Prostate gland (tissue), 2 donors: ENCODE measurements around the gene PKP3.

Experiments
- POLR2A ChIP-seq: fragments of 450-650 bp; IDR thresholded peaks from one replicate; pipeline ENCODE4 v1.6.1; 2016; ENCODE audit warnings: antibody characterized with exemption, mild to moderate bottlenecking
- TF ChIP-seq, protein P1 (sequence below), 4 experiments: fragments of 200-600 bp in 2 of 4; fragments of 450-650 bp in 2 of 4; sonication (generic) in 2 of 4; IDR thresholded peaks; 1 replicate in 3 of 4; 2 replicates in 1 of 4; pipeline ENCODE4 v1.5.1; 2016 to 2019; ENCODE audit warnings: antibody characterized with exemption in 4 of 4, mild to moderate bottlenecking in 2 of 4, moderate library complexity in 2 of 4

DNA sequence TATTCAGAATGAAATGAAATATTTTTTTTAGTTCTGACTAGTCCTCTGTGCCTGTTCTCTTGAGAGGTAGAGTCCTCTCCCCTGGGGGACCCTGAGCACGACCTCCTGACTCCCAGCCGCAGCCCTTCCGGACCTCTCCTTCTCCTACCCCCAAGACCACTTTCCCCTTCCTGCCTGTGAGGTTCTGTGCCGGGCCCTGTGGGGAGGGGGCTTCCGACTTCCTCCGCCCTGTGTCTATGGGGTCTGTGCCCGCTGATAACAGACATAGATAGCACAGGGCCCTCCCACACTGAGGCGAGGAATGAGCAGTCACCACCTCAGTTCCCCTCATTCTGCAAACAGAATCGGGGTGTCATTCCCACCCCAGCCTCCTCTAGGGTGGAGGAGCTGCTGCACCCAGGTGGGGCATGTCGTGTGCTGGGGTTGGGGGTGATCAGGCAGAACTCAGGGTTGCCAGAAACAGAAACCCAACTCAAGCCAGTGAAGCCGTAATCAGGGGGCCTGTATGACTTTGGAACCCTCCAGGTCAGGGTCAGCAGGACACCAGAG, 11.9 kb upstream of the PKP3 start:
- no peak for TF ChIP-seq POLR2A
- TF ChIP-seq, protein P1, sequence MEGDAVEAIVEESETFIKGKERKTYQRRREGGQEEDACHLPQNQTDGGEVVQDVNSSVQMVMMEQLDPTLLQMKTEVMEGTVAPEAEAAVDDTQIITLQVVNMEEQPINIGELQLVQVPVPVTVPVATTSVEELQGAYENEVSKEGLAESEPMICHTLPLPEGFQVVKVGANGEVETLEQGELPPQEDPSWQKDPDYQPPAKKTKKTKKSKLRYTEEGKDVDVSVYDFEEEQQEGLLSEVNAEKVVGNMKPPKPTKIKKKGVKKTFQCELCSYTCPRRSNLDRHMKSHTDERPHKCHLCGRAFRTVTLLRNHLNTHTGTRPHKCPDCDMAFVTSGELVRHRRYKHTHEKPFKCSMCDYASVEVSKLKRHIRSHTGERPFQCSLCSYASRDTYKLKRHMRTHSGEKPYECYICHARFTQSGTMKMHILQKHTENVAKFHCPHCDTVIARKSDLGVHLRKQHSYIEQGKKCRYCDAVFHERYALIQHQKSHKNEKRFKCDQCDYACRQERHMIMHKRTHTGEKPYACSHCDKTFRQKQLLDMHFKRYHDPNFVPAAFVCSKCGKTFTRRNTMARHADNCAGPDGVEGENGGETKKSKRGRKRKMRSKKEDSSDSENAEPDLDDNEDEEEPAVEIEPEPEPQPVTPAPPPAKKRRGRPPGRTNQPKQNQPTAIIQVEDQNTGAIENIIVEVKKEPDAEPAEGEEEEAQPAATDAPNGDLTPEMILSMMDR (IDR thresholded peaks at IDR 0.05) = no peak
